HEK293 (cell line): ENCODE results near the gene KCTD1.
A peak's percentile ranks its signal among the peaks of the same experiment; 100 is the strongest.

Source experiments
- CTCF ChIA-PET: fragments of 350-600 bp; formaldehyde crosslinking; extraction: SDS; loops from one replicate; lab custom pipeline; 2021; ENCODE audit warnings: antibody characterized with exemption; lab: Yijun Ruan, JAX
- POLR2A ChIA-PET: fragments of 300-600 bp; formaldehyde crosslinking; extraction: SDS; loops from one replicate; lab custom pipeline; 2020; ENCODE audit warnings: antibody characterized with exemption, inconsistent platforms; lab: Yijun Ruan, JAX
- H3K27ac ChIP-seq: fragments of 200-500 bp; sonication (Bioruptor generic); 2 replicates; pipeline ENCODE4 v1.5.1; 2014; ENCODE audit warnings: low read depth, low read length, control low read depth, inconsistent platforms; ENCODE audit errors: extremely low read depth
- H3K36me3 ChIP-seq, 2 experiments: fragments of 200-500 bp in 1 of 2; sonication (Bioruptor generic) in 1 of 2; 1 replicate in 1 of 2; 2 replicates in 1 of 2; pipeline ENCODE4 v1.5.1; 2014 to 2017; ENCODE audit warnings: inconsistent platforms in 2 of 2, low read length in 2 of 2; ENCODE audit not compliant: control insufficient read depth in 2 of 2, insufficient read depth in 1 of 2
- H3K4me1 ChIP-seq: fragments of 200-500 bp; sonication (Bioruptor generic); 2 replicates; pipeline ENCODE4 v1.5.1; 2014; ENCODE audit warnings: mild to moderate bottlenecking, low read length, inconsistent platforms; ENCODE audit not compliant: control insufficient read depth, insufficient read depth
- H3K4me3 ChIP-seq: 2 replicates; pipeline ENCODE4 v1.5.1; 2011; ENCODE audit warnings: low read depth, mild to moderate bottlenecking, control low read depth, low read length, moderate library complexity
- H3K9me3 ChIP-seq: fragments of 200-500 bp; sonication (Bioruptor generic); 2 replicates; pipeline ENCODE4 v1.5.1; 2014; ENCODE audit warnings: low read depth, low read length, inconsistent platforms; ENCODE audit not compliant: control insufficient read depth, insufficient read depth
- EGR2 ChIP-seq: fragments of 450-650 bp; formaldehyde crosslinking; IDR thresholded peaks from 2 replicates; pipeline ENCODE4 v1.5.1; 2016; ENCODE audit warnings: low read depth, missing biosample characterization, missing genetic modification characterization
- GFI1B ChIP-seq: fragments of 450-650 bp; formaldehyde crosslinking; IDR thresholded peaks from 2 replicates; pipeline ENCODE4 v1.5.1; 2016; ENCODE audit warnings: missing biosample characterization, missing genetic modification characterization
- OSR2 ChIP-seq: fragments of 450-650 bp; formaldehyde crosslinking; IDR thresholded peaks from 2 replicates; pipeline ENCODE4 v1.5.1; 2016; ENCODE audit warnings: missing biosample characterization, missing genetic modification characterization
- ZFHX2 ChIP-seq: fragments of 450-650 bp; formaldehyde crosslinking; conservative IDR thresholded peaks from 2 replicates; pipeline ENCODE4 v1.5.1; 2016; ENCODE audit warnings: missing biosample characterization, missing genetic modification characterization
- ZNF114 ChIP-seq: fragments of 450-650 bp; formaldehyde crosslinking; IDR thresholded peaks from 2 replicates; pipeline ENCODE4 v1.5.0; 2017; ENCODE audit warnings: missing biosample characterization, missing genetic modification characterization
- ZNF133 ChIP-seq: fragments of 450-650 bp; formaldehyde crosslinking; IDR thresholded peaks from 2 replicates; pipeline ENCODE4 v1.5.1; 2016; ENCODE audit warnings: missing biosample characterization, missing genetic modification characterization
- ZNF146 ChIP-seq: fragments of 450-650 bp; formaldehyde crosslinking; IDR thresholded peaks from 2 replicates; pipeline ENCODE4 v1.5.1; 2016; ENCODE audit warnings: missing biosample characterization, missing genetic modification characterization
- ZNF174 ChIP-seq: fragments of 450-650 bp; formaldehyde crosslinking; IDR thresholded peaks from 2 replicates; pipeline ENCODE4 v1.5.0; 2017; ENCODE audit warnings: missing biosample characterization, mild to moderate bottlenecking, missing genetic modification characterization
- ZNF223 ChIP-seq: fragments of 450-650 bp; formaldehyde crosslinking; IDR thresholded peaks from 2 replicates; pipeline ENCODE4 v1.5.1; 2016; ENCODE audit warnings: missing biosample characterization, missing genetic modification characterization
- ZNF239 ChIP-seq: fragments of 450-650 bp; formaldehyde crosslinking; IDR thresholded peaks from 2 replicates; pipeline ENCODE4 v1.5.1; 2016; ENCODE audit warnings: missing biosample characterization, missing genetic modification characterization
- ZNF341 ChIP-seq: fragments of 450-650 bp; formaldehyde crosslinking; IDR thresholded peaks from 2 replicates; pipeline ENCODE4; 2016; ENCODE audit warnings: low read depth, missing biosample characterization, missing genetic modification characterization
- ZNF548 ChIP-seq: fragments of 450-650 bp; formaldehyde crosslinking; IDR thresholded peaks from 2 replicates; pipeline ENCODE4 v1.5.1; 2016; ENCODE audit warnings: missing biosample characterization, missing genetic modification characterization
- ZNF610 ChIP-seq: fragments of 450-650 bp; formaldehyde crosslinking; IDR thresholded peaks from 2 replicates; pipeline ENCODE4 v1.5.1; 2016; ENCODE audit warnings: missing biosample characterization, missing genetic modification characterization, borderline replicate concordance
- ZNF629 ChIP-seq: fragments of 450-650 bp; formaldehyde crosslinking; IDR thresholded peaks from 2 replicates; pipeline ENCODE4 v1.5.1; 2017; ENCODE audit warnings: missing biosample characterization, missing genetic modification characterization
- ZNF670 ChIP-seq: fragments of 450-650 bp; formaldehyde crosslinking; IDR thresholded peaks from 2 replicates; pipeline ENCODE4 v1.5.1; 2016; ENCODE audit warnings: missing biosample characterization, missing genetic modification characterization, low read depth
- ZNF747 ChIP-seq: fragments of 450-650 bp; formaldehyde crosslinking; IDR thresholded peaks from 2 replicates; pipeline ENCODE4 v1.5.1; 2016; ENCODE audit warnings: missing biosample characterization, missing genetic modification characterization
- ZNF791 ChIP-seq: fragments of 450-650 bp; formaldehyde crosslinking; IDR thresholded peaks from 2 replicates; pipeline ENCODE4 v1.5.1; 2016; ENCODE audit warnings: missing biosample characterization, missing genetic modification characterization
- ZSCAN30 ChIP-seq: fragments of 450-650 bp; IDR thresholded peaks from 2 replicates; pipeline ENCODE4 v1.5.1; 2018; ENCODE audit warnings: missing biosample characterization, mild to moderate bottlenecking, missing genetic modification characterization, moderate library complexity
- TF ChIP-seq, protein P1 (sequence below): fragments of 450-650 bp; formaldehyde crosslinking; IDR thresholded peaks from 2 replicates; pipeline ENCODE4 v1.5.1; 2016; ENCODE audit warnings: missing biosample characterization, missing genetic modification characterization
- TF ChIP-seq, protein P2 (sequence below): fragments of 450-650 bp; formaldehyde crosslinking; IDR thresholded peaks from 2 replicates; pipeline ENCODE4 v1.5.1; 2016; ENCODE audit warnings: missing biosample characterization, missing genetic modification characterization
- TF ChIP-seq, protein P3 (sequence below): fragments of 450-650 bp; formaldehyde crosslinking; conservative IDR thresholded peaks from 2 replicates; pipeline ENCODE4 v1.5.1; 2016; ENCODE audit warnings: low read depth, missing biosample characterization, missing genetic modification characterization
- TF ChIP-seq, protein P4 (sequence below): fragments of 450-650 bp; formaldehyde crosslinking; IDR thresholded peaks from 2 replicates; pipeline ENCODE4 v1.5.1; 2016; ENCODE audit warnings: missing biosample characterization, missing genetic modification characterization

Gene KCTD1

DNA sequence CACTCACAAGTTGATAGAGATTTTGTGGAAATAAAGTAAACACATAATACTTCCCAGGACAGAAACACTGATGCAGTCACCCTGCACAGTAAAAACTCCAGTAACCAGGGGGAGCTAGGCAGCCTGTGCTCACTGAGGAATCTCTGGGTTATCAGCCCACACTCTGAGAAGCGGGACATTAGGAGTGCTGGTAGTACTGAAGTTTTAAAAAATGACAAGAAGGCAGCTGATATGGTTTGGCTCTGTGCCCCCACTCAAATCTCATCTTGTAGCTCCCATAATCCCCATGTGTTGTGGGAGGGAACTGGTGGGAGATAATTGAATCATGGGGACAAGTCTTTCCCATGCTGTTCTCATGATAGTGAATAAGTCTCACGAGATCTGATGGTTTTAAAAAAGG lies 31.4 kb downstream of the KCTD1 start:
- Histone ChIP-seq H3K4me1 (peaks cover 14% of the 10 kb centered on the region), H3K27ac (no peak overlapping the region), H3K4me3 (no peak overlapping the region), H3K9me3 (no peaks in the 10 kb centered on the region), H3K36me3 (no peaks in the 10 kb centered on the region)
- ChIA-PET POLR2A (no interaction called here), CTCF (interaction anchor here (1.1 to 1.2 kb wide), 2 partner anchors 133 to 134 kb away, joined by 4 to 5 read pairs; no protein-coding TSS in a partner anchor)
- no peak for TF ChIP-seq ZNF629 (tag by site-specific recombination)
- no peak for TF ChIP-seq ZNF174 (tag by site-specific recombination)
- TF ChIP-seq GFI1B (tag by site-specific recombination), result no peak
- 0 out of 2 replicates have a peak, but pooled peaks have one; percentile 18 for TF ChIP-seq OSR2 (tag by site-specific recombination)
- no peak for TF ChIP-seq ZNF114 (tag by site-specific recombination)
- TF ChIP-seq, protein P1, sequence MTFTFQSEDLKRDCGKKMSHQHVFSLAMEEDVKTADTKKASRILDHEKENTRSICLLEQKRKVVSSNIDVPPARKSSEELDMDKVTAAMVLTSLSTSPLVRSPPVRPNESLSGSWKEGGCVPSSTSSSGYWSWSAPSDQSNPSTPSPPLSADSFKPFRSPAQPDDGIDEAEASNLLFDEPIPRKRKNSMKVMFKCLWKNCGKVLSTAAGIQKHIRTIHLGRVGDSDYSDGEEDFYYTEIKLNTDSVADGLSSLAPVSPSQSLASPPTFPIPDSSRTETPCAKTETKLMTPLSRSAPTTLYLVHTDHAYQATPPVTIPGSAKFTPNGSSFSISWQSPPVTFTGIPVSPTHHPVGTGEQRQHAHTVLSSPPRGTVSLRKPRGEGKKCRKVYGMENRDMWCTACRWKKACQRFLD, result no peak
- peak; percentile 59; the same call in 1 of the 2 replicates for TF ChIP-seq EGR2
- no peak for TF ChIP-seq ZNF133 (tag by site-specific recombination)
- no peak for TF ChIP-seq ZNF548
- TF ChIP-seq ZNF747 (tag by site-specific recombination), result no peak
- TF ChIP-seq, protein P2, sequence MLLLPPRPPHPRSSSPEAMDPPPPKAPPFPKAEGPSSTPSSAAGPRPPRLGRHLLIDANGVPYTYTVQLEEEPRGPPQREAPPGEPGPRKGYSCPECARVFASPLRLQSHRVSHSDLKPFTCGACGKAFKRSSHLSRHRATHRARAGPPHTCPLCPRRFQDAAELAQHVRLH (tag by site-specific recombination), result no peak
- no peak for TF ChIP-seq ZSCAN30 (tag by site-specific recombination)
- TF ChIP-seq ZNF341 (tag by site-specific recombination), result no peak
- TF ChIP-seq ZNF223 (tag by site-specific recombination), result no peak
- TF ChIP-seq ZFHX2 (tag by site-specific recombination), result peak; percentile 81
- TF ChIP-seq ZNF670 (tag by site-specific recombination), result no peak
- TF ChIP-seq, protein P3, sequence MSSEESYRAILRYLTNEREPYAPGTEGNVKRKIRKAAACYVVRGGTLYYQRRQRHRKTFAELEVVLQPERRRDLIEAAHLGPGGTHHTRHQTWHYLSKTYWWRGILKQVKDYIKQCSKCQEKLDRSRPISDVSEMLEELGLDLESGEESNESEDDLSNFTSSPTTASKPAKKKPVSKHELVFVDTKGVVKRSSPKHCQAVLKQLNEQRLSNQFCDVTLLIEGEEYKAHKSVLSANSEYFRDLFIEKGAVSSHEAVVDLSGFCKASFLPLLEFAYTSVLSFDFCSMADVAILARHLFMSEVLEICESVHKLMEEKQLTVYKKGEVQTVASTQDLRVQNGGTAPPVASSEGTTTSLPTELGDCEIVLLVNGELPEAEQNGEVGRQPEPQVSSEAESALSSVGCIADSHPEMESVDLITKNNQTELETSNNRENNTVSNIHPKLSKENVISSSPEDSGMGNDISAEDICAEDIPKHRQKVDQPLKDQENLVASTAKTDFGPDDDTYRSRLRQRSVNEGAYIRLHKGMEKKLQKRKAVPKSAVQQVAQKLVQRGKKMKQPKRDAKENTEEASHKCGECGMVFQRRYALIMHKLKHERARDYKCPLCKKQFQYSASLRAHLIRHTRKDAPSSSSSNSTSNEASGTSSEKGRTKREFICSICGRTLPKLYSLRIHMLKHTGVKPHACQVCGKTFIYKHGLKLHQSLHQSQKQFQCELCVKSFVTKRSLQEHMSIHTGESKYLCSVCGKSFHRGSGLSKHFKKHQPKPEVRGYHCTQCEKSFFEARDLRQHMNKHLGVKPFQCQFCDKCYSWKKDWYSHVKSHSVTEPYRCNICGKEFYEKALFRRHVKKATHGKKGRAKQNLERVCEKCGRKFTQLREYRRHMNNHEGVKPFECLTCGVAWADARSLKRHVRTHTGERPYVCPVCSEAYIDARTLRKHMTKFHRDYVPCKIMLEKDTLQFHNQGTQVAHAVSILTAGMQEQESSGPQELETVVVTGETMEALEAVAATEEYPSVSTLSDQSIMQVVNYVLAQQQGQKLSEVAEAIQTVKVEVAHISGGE (tag by site-specific recombination), result no peak
- TF ChIP-seq ZNF239 (tag by site-specific recombination), result no peak
- no peak for TF ChIP-seq ZNF146 (tag by site-specific recombination)
- no peak for TF ChIP-seq ZNF791 (tag by site-specific recombination)
- TF ChIP-seq, protein P4, sequence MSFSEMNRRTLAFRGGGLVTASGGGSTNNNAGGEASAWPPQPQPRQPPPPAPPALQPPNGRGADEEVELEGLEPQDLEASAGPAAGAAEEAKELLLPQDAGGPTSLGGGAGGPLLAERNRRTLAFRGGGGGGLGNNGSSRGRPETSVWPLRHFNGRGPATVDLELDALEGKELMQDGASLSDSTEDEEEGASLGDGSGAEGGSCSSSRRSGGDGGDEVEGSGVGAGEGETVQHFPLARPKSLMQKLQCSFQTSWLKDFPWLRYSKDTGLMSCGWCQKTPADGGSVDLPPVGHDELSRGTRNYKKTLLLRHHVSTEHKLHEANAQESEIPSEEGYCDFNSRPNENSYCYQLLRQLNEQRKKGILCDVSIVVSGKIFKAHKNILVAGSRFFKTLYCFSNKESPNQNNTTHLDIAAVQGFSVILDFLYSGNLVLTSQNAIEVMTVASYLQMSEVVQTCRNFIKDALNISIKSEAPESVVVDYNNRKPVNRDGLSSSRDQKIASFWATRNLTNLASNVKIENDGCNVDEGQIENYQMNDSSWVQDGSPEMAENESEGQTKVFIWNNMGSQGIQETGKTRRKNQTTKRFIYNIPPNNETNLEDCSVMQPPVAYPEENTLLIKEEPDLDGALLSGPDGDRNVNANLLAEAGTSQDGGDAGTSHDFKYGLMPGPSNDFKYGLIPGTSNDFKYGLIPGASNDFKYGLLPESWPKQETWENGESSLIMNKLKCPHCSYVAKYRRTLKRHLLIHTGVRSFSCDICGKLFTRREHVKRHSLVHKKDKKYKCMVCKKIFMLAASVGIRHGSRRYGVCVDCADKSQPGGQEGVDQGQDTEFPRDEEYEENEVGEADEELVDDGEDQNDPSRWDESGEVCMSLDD (tag by site-specific recombination), result no peak
- TF ChIP-seq ZNF610 (tag by site-specific recombination), result no peak
